Keratinocyte (primary cell): ENCODE data around the gene RGL3. TPM values are rescaled to one million over a fixed set of nuclear protein-coding genes. Genes with fewer than 3 reads are reported as not detected.
"Not testable (repeated sequence)": the region's sequence is repeated elsewhere in the genome, so short reads cannot be mapped to it uniquely, and the experiment has no call there.

Experiments
- DNase-seq: peaks from one replicate; pipeline ENCODE4 v3.0.0-alpha.2; 2011; ENCODE audit warnings: low read depth, missing footprints, low spot score
- FAIRE-seq: peaks from 2 replicates; lab custom pipeline; 2011; peaks lifted over from hg19 to GRCh38; lab: Jason Lieb, UNC
- H2AFZ ChIP-seq: 2 replicates; pipeline ENCODE4 v1.6.0; 2012; ENCODE audit warnings: low read length, control low read depth, inconsistent platforms; ENCODE audit not compliant: control insufficient read depth
- H3K27ac ChIP-seq: 2 replicates; pipeline ENCODE4 v1.5.1; 2011; ENCODE audit warnings: low read length; ENCODE audit not compliant: control insufficient read depth, insufficient read depth
- H3K27me3 ChIP-seq: 3 replicates; pipeline ENCODE4 v1.6.0; 2011; ENCODE audit warnings: low read length; ENCODE audit not compliant: control insufficient read depth, insufficient read depth; ENCODE audit errors: extremely low read depth
- H3K36me3 ChIP-seq, 2 experiments: 2 replicates in 1 of 2; 3 replicates in 1 of 2; pipeline ENCODE4 v1.5.1; 2011; ENCODE audit warnings: low read length in 2 of 2, mild to moderate bottlenecking in 1 of 2; ENCODE audit not compliant: control insufficient read depth in 2 of 2, insufficient read depth in 2 of 2; ENCODE audit errors: extremely low read depth in 1 of 2
- H3K4me1 ChIP-seq: 3 replicates; pipeline ENCODE4 v1.5.1; 2011; ENCODE audit warnings: low read length; ENCODE audit not compliant: control insufficient read depth, insufficient read depth; ENCODE audit errors: extremely low read depth
- H3K4me2 ChIP-seq: 3 replicates; pipeline ENCODE4 v1.6.0; 2011; ENCODE audit warnings: low read depth, low read length; ENCODE audit not compliant: control insufficient read depth, insufficient read depth; ENCODE audit errors: extremely low read depth
- H3K4me3 ChIP-seq, 3 experiments: fragments of 200-600 bp in 1 of 3; sonication (generic) in 1 of 3; 2 replicates in 2 of 3; 3 replicates in 1 of 3; pipeline ENCODE4 v1.5.1; 2011 to 2016; ENCODE audit warnings: low read length in 3 of 3, mild to moderate bottlenecking in 3 of 3, control low read depth in 2 of 3, inconsistent platforms in 1 of 3, low read depth in 1 of 3, mixed read lengths in 1 of 3, mixed run types in 1 of 3, moderate library complexity in 1 of 3; ENCODE audit not compliant: control insufficient read depth in 2 of 3, insufficient read depth in 2 of 3; ENCODE audit errors: extremely low read depth in 1 of 3
- H3K79me2 ChIP-seq: 2 replicates; pipeline ENCODE4 v1.6.0; 2012; ENCODE audit warnings: low read length; ENCODE audit not compliant: control insufficient read depth, insufficient read depth
- H3K9ac ChIP-seq: 3 replicates; pipeline ENCODE4 v1.6.0; 2011; ENCODE audit warnings: low read length; ENCODE audit not compliant: control insufficient read depth, insufficient read depth; ENCODE audit errors: extremely low read depth
- H3K9me1 ChIP-seq: 3 replicates; pipeline ENCODE4 v1.6.0; 2011; ENCODE audit warnings: low read length; ENCODE audit not compliant: control insufficient read depth, insufficient read depth; ENCODE audit errors: extremely low read depth
- H3K9me3 ChIP-seq: 2 replicates; pipeline ENCODE4 v1.5.1; 2012; ENCODE audit warnings: low read depth, low read length; ENCODE audit not compliant: control insufficient read depth
- H4K20me1 ChIP-seq: 3 replicates; pipeline ENCODE4 v1.6.0; 2011; ENCODE audit warnings: low read length; ENCODE audit not compliant: control insufficient read depth, insufficient read depth; ENCODE audit errors: extremely low read depth
- CTCF ChIP-seq, 3 experiments: IDR thresholded peaks in 1 of 3; conservative IDR thresholded peaks in 1 of 3; optimal IDR thresholded peaks in 1 of 3; 2 replicates in 2 of 3; 3 replicates in 1 of 3; pipeline versions ENCODE3 to v1.5.1; 2011; ENCODE audit warnings: low read length in 3 of 3, mild to moderate bottlenecking in 3 of 3, moderate library complexity in 2 of 3, control low read depth in 1 of 3, inconsistent platforms in 1 of 3; ENCODE audit not compliant: insufficient read depth in 2 of 3; ENCODE audit errors: extremely low read depth in 1 of 3
- EZH2 ChIP-seq: IDR thresholded peaks from one replicate; pipeline ENCODE4 v1.6.1; 2012; ENCODE audit warnings: inconsistent platforms, mild to moderate bottlenecking, low read length, moderate library complexity
- dilution Hi-C: fragments of 300-500 bp; cut with MboI; formaldehyde crosslinking; loops from one replicate; pipeline ENCODE4 v1.7.0; 2020; ENCODE audit warnings: low sequenced_read_pairs; ENCODE audit not compliant: extremely low pct_ligation_motif_present
- polyA plus RNA-seq, 5 experiments: library from polyadenylated mRNA; depleted of rRNA in 3 of 5; stranded (reverse) in 3 of 5; stranded (forward) in 1 of 5; unstranded in 1 of 5; fragments of >200 nt; gene quantifications; 1 replicate in 1 of 5; 2 replicates in 3 of 5; 3 replicates in 1 of 5; pipeline versions ENCODE4 v1.2.1 to v1.2.3, GENCODE V29; 2011 to 2012; ENCODE audit warnings: missing spikeins in 2 of 5, low read depth in 1 of 5, low replicate concordance in 1 of 5

The RGL3 gene
- polyA plus RNA-seq, 1 donor (not counting 4 experiments of a cell fraction or from before 2014, with no cell fraction given) = not detected

DNA sequence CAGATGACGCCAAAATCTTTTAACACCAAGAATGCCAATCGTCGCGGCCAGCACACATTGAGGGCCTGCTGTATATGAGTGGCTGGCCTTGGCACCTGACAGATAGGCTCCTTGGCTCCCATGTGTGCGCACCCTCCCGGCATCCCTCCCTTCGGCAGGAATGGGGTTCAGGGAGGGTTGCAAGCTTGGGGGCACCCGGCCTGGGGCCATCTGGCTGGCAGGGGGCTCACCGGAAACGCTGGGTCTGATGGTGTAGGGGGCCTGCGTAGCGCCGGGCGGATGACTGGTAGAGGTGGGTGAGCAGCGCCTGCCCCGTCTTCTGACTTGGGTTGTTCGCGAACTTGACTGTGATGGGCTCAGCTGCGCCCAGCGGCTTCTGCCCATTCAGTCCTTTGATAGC lies 38.7 kb upstream of the RGL3 start:
- DNase-seq = no peak
- Histone ChIP-seq H3K79me2 (no peaks in the 10 kb centered on the region), H3K9me1 (no peaks in the 10 kb centered on the region), H4K20me1 (no peaks in the 10 kb centered on the region), H3K4me1 (no peaks in the 10 kb centered on the region), H3K36me3 (no peaks in the 10 kb centered on the region), H3K4me3 (no peak overlapping the region), H3K9me3 (no peaks in the 10 kb centered on the region), H3K27me3 (no peaks in the 10 kb centered on the region), H3K9ac (no peak overlapping the region), H3K27ac (no peak overlapping the region), H2AFZ (no peak overlapping the region), H3K4me2 (no peak overlapping the region)
- dilution Hi-C loops = no loop called here
- TF ChIP-seq EZH2 (no peak), CTCF (optimal IDR thresholded peaks at IDR 0.05 in 1 of 3, IDR thresholded peaks at IDR 0.05 in 1 of 3, conservative IDR thresholded peaks at IDR 0.05 in 1 of 3; ENCODE audit: extremely low read depth in 1 of 3, insufficient read depth in 2 of 3, low read length in 3 of 3) (no peak)
- no peak for FAIRE-seq

- no peak overlapping the region for H3K27ac ChIP-seq
- no peak for FAIRE-seq
- H3K9me3 ChIP-seq = no peaks in the 10 kb centered on the region
- no peak overlapping the region for H3K4me3 ChIP-seq
- TF ChIP-seq EZH2 = no peak
- H4K20me1 ChIP-seq = no peaks in the 10 kb centered on the region
- no peak for DNase-seq
- H3K9ac ChIP-seq = no peak overlapping the region
- H3K79me2 ChIP-seq = no peaks in the 10 kb centered on the region
- H3K36me3 ChIP-seq = no peaks in the 10 kb centered on the region
- no peaks in the 10 kb centered on the region for H3K27me3 ChIP-seq
- no peak overlapping the region for H3K4me2 ChIP-seq
- H3K4me1 ChIP-seq = no peaks in the 10 kb centered on the region
- no peak overlapping the region for H2AFZ ChIP-seq
- no peaks in the 10 kb centered on the region for H3K9me1 ChIP-seq
- dilution Hi-C loops = no loop called here
Measured at GRCh38 chr19:11457115-11457514, 38.0 kb upstream of the RGL3 start.

- Histone ChIP-seq H3K27me3 (no peaks in the 10 kb centered on the region), H3K4me3 (no peak overlapping the region), H3K9me1 (no peaks in the 10 kb centered on the region), H3K9me3 (no peaks in the 10 kb centered on the region), H4K20me1 (no peaks in the 10 kb centered on the region), H3K36me3 (no peaks in the 10 kb centered on the region), H3K4me2 (no peak overlapping the region), H3K4me1 (no peaks in the 10 kb centered on the region), H3K27ac (no peak overlapping the region), H2AFZ (no peak overlapping the region), H3K9ac (no peak overlapping the region), H3K79me2 (no peaks in the 10 kb centered on the region)
- no peak for TF ChIP-seq EZH2
- no peak for TF ChIP-seq CTCF (optimal IDR thresholded peaks at IDR 0.05 in 1 of 3, IDR thresholded peaks at IDR 0.05 in 1 of 3, conservative IDR thresholded peaks at IDR 0.05 in 1 of 3; ENCODE audit: extremely low read depth in 1 of 3, insufficient read depth in 2 of 3, low read length in 3 of 3)
- no peak for FAIRE-seq
- DNase-seq = no peak
- dilution Hi-C loops = no loop called here
Measured at GRCh38 chr19:11456659-11457058, 37.5 kb upstream of the RGL3 start.

- DNase-seq, H3K27me3 ChIP-seq, H3K4me2 ChIP-seq, H4K20me1 ChIP-seq, H3K27ac ChIP-seq, H3K4me3 ChIP-seq, H3K4me1 ChIP-seq, H3K36me3 ChIP-seq, FAIRE-seq, H3K9me3 ChIP-seq, H2AFZ ChIP-seq, H3K9me1 ChIP-seq, H3K79me2 ChIP-seq, H3K9ac ChIP-seq, dilution Hi-C loops: not testable (repeated sequence)
Measured at GRCh38 chr19:11455233-11455554, 36.1 kb upstream of the RGL3 start.
